ENCODE measurements around the gene IL2RG.

DNA sequence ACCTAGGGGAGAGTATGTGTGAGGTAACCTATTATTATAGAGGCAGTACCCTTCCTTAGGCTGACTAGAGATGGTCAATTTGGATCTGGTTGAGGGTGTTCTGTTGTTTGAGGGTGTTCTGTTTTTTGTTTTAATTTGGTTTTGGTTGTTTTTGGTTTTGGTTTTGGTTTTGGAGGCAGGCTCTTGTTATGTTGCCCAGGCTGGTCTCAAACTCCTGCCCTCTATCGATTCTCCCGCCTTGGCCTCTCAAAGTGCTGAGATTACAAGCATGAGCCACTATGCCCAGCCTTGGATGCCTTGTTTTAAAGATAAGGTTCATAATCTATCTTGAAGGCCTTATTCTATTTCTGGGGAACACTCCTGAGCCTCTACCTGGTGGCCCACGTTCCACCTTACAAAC, 5.7 kb downstream of the IL2RG start:
- TF ChIP-seq, protein P1, sequence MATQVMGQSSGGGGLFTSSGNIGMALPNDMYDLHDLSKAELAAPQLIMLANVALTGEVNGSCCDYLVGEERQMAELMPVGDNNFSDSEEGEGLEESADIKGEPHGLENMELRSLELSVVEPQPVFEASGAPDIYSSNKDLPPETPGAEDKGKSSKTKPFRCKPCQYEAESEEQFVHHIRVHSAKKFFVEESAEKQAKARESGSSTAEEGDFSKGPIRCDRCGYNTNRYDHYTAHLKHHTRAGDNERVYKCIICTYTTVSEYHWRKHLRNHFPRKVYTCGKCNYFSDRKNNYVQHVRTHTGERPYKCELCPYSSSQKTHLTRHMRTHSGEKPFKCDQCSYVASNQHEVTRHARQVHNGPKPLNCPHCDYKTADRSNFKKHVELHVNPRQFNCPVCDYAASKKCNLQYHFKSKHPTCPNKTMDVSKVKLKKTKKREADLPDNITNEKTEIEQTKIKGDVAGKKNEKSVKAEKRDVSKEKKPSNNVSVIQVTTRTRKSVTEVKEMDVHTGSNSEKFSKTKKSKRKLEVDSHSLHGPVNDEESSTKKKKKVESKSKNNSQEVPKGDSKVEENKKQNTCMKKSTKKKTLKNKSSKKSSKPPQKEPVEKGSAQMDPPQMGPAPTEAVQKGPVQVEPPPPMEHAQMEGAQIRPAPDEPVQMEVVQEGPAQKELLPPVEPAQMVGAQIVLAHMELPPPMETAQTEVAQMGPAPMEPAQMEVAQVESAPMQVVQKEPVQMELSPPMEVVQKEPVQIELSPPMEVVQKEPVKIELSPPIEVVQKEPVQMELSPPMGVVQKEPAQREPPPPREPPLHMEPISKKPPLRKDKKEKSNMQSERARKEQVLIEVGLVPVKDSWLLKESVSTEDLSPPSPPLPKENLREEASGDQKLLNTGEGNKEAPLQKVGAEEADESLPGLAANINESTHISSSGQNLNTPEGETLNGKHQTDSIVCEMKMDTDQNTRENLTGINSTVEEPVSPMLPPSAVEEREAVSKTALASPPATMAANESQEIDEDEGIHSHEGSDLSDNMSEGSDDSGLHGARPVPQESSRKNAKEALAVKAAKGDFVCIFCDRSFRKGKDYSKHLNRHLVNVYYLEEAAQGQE (IDR thresholded peaks at IDR 0.05; ENCODE audit: unreplicated experiment): no peak
- TF ChIP-seq, protein P2, sequence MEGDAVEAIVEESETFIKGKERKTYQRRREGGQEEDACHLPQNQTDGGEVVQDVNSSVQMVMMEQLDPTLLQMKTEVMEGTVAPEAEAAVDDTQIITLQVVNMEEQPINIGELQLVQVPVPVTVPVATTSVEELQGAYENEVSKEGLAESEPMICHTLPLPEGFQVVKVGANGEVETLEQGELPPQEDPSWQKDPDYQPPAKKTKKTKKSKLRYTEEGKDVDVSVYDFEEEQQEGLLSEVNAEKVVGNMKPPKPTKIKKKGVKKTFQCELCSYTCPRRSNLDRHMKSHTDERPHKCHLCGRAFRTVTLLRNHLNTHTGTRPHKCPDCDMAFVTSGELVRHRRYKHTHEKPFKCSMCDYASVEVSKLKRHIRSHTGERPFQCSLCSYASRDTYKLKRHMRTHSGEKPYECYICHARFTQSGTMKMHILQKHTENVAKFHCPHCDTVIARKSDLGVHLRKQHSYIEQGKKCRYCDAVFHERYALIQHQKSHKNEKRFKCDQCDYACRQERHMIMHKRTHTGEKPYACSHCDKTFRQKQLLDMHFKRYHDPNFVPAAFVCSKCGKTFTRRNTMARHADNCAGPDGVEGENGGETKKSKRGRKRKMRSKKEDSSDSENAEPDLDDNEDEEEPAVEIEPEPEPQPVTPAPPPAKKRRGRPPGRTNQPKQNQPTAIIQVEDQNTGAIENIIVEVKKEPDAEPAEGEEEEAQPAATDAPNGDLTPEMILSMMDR (conservative IDR thresholded peaks at IDR 0.05; ENCODE audit: low read depth in 2 of 2): no peak
- no peak for TF ChIP-seq JUNB (IDR thresholded peaks at IDR 0.05; ENCODE audit: unreplicated experiment)

Data from GM23338 (cell line).